22Rv1 (cell line): ENCODE results near the gene APLN.

Experiments
- CTCF ChIP-seq: fragments of 450-650 bp; IDR thresholded peaks from 2 replicates; pipeline ENCODE4 v1.5.1; 2017; ENCODE audit warnings: mild to moderate bottlenecking
- ZFX ChIP-seq: fragments of 450-650 bp; IDR thresholded peaks from 2 replicates; pipeline ENCODE4 v1.6.1; 2017; ENCODE audit warnings: antibody characterized with exemption, borderline replicate concordance

DNA sequence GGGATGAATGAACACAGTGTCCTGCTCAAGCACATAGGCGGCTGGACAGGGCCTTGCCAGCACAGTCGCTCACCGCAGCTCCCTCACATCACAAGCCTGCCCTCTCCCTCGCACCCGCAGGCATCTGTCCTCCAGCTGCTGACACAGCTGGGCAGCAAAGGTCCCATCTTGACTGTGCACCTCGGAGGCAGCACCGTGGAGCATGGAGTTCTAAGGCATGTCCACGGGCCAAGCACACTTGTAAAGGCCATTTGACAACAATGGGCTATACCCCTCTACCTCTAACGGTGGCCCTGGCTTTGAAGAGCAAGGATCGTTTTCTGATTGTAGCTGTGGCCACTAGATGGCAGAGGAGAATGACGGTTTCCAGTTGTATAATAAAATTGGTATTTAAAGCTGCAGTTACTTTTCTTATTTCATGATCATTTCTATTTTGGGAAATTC, 53.8 kb downstream of the APLN start:
- peak; percentile 69 for TF ChIP-seq CTCF
- TF ChIP-seq ZFX = no peak
